AG04449 (cell line): ENCODE results near the gene SYCP3.
A peak's percentile ranks its signal among the peaks of the same experiment; 100 is the strongest.

Source experiments
- CTCF ChIA-PET: fragments of 350-600 bp; formaldehyde crosslinking; extraction: SDS; loops from one replicate; lab custom pipeline; 2021; ENCODE audit warnings: antibody characterized with exemption; lab: Yijun Ruan, JAX
- POLR2A ChIA-PET: fragments of 400-600, 350-600 bp; formaldehyde crosslinking; extraction: SDS; loops from one replicate; lab custom pipeline; 2020; ENCODE audit warnings: antibody characterized with exemption, inconsistent platforms; lab: Yijun Ruan, JAX
- DNase-seq: peaks from one replicate; pipeline ENCODE4 v3.0.0-alpha.2; 2010; ENCODE audit warnings: low read depth, low spot score
- H3K4me3 ChIP-seq: 2 replicates; pipeline ENCODE4 v1.5.1; 2011; ENCODE audit warnings: low read depth, mild to moderate bottlenecking, control low read depth, low read length
- CTCF ChIP-seq: IDR thresholded peaks from one replicate; pipeline ENCODE4 v1.5.1; 2011; ENCODE audit warnings: mild to moderate bottlenecking, moderate library complexity, low read length, control low read depth, inconsistent platforms; ENCODE audit not compliant: insufficient read depth; ENCODE audit errors: missing control alignments

Gene SYCP3

GRCh38 chr12:101775816-101776215 lies 36.6 kb upstream of the SYCP3 start:
- no peak for DNase-seq
- POLR2A ChIA-PET: no interaction called here
- H3K4me3 ChIP-seq: no peak overlapping the region
- TF ChIP-seq CTCF: no peak
- CTCF ChIA-PET: interaction anchor here (6.5 to 6.6 kb wide), 2 partner anchors 53 to 64 kb away, joined by 47 to 59 read pairs; partner anchors contain the start of gene GNPTAB

GRCh38 chr12:101773650-101774162 lies 34.4 kb upstream of the SYCP3 start:
- TF ChIP-seq CTCF: peak; percentile 79
- no peak overlapping the region for H3K4me3 ChIP-seq
- CTCF ChIA-PET: interaction anchor here (0.6 to 6.3 kb wide), 40 partner anchors 8 to 995 kb away, joined by 3 to 124 read pairs (median 4); partner anchors contain the start of gene GNPTAB
- peak; percentile 16 for DNase-seq
- POLR2A ChIA-PET: interaction anchor here (1.0 kb wide), 1 partner anchor 57 kb away, joined by 6 read pairs; the partner anchor contains the start of gene GNPTAB

GRCh38 chr12:101772012-101772775 lies 32.9 kb upstream of the SYCP3 start:
- ChIA-PET CTCF (interaction anchor here (0.6 to 6.3 kb wide), 22 partner anchors 8 to 997 kb away, joined by 3 to 124 read pairs (median 6); partner anchors contain the start of gene GNPTAB), POLR2A (no interaction called here)
- no peak for DNase-seq
- no peak for TF ChIP-seq CTCF
- no peak overlapping the region for H3K4me3 ChIP-seq

- TF ChIP-seq CTCF: no peak
- POLR2A ChIA-PET: no interaction called here
- no peak for DNase-seq
- CTCF ChIA-PET: interaction anchor here (1.1 to 6.3 kb wide), 6 partner anchors 10 to 70 kb away, joined by 3 to 124 read pairs (median 4); no protein-coding TSS in a partner anchor
- H3K4me3 ChIP-seq: no peak overlapping the region
These were observed 30.6 kb upstream of the SYCP3 start for GRCh38 chr12:101769865-101770264.

GRCh38 chr12:101768781-101769180 lies 29.5 kb upstream of the SYCP3 start:
- CTCF ChIA-PET: interaction anchor here (0.6 to 6.3 kb wide), 6 partner anchors 9 to 168 kb away, joined by 3 to 124 read pairs (median 4); no protein-coding TSS in a partner anchor
- DNase-seq: no peak
- no peak for TF ChIP-seq CTCF
- H3K4me3 ChIP-seq: no peak overlapping the region
- POLR2A ChIA-PET: no interaction called here

GRCh38 chr12:101767537-101767936 lies 28.3 kb upstream of the SYCP3 start:
- no peak for DNase-seq
- POLR2A ChIA-PET: no interaction called here
- no peak overlapping the region for H3K4me3 ChIP-seq
- CTCF ChIA-PET: interaction anchor here (1.2 to 2.8 kb wide), 7 partner anchors 8 to 150 kb away, joined by 3 to 13 read pairs (median 4); partner anchors contain the start of gene GNPTAB
- no peak for TF ChIP-seq CTCF
